ENCODE data around the gene PAK1. TPM values are rescaled to one million over a fixed set of nuclear protein-coding genes. Genes with fewer than 3 reads are reported as not detected.
A peak's percentile ranks its signal among the peaks of the same experiment; 100 is the strongest.

The PAK1 gene
- total and polyA plus RNA-seq, 7 experiments from 2014 or later = 15.5 to 67.2 (median 23.2) TPM

GRCh38 chr11:77413850-77414460, 59.9 kb downstream of the PAK1 start:
- Histone ChIP-seq H3K36me3 (ENCODE audit: control insufficient read depth in 2 of 3, insufficient read depth in 3 of 3, low read length in 3 of 3) (no peaks in the 10 kb centered on the region), H3K9me3 (ENCODE audit: control insufficient read depth in 2 of 3, low read length in 3 of 3) (no peaks in the 10 kb centered on the region), H3K27me3 (ENCODE audit: control insufficient read depth in 2 of 2, insufficient read depth in 2 of 2, low read length in 2 of 2) (no peaks in the 10 kb centered on the region), H3K4me3 (ENCODE audit: low read length) (no peak overlapping the region), H3K4me1 (ENCODE audit: control insufficient read depth in 2 of 2, insufficient read depth in 2 of 2, low read length in 2 of 2) (peaks cover 14 to 19% of the 10 kb centered on the region in 2 donors), H3K27ac (ENCODE audit: low read depth, low read length) (no peak overlapping the region)
- Mint-ChIP-seq H3K36me3 (peaks cover 0 to 10% (median 0%) of the 10 kb centered on the region in 5 donors), H3K27ac (peak overlapping the region in 2 of 9 donors; percentile 17 to 46), H3K4me3 (peak overlapping the region in 1 of 10 donors; percentile 41), H3K4me1 (peaks cover 24 to 38% (median 34%) of the 10 kb centered on the region in 7 donors), H3K9me3 (no peaks in the 10 kb centered on the region), H3K27me3 (no peaks in the 10 kb centered on the region)
- no peak for ATAC-seq
- ChIA-PET CTCF (no interaction called here), POLR2A (no interaction called here)
- intact Hi-C loops (cut with micrococcal nuclease) = loop anchor here (5.0 to 10.0 kb wide), 3 partner anchors 133 to 369 kb away; partner anchors contain the start of gene CAPN5 (in 1 of the 2)
- DNase-seq = no peak

- peaks cover 28 to 48% (median 39%) of the 10 kb centered on the region in 7 donors for H3K4me1 Mint-ChIP-seq
These were observed 61.1 kb downstream of the PAK1 start for GRCh38 chr11:77412814-77413213.

GRCh38 chr11:77411717-77412441, 62.0 kb downstream of the PAK1 start:
- Histone ChIP-seq H3K27ac (ENCODE audit: low read depth, low read length) (peak overlapping the region; percentile 66), H3K36me3 (ENCODE audit: control insufficient read depth in 2 of 3, insufficient read depth in 3 of 3, low read length in 3 of 3) (no peaks in the 10 kb centered on the region), H3K4me1 (ENCODE audit: control insufficient read depth in 2 of 2, insufficient read depth in 2 of 2, low read length in 2 of 2) (peaks cover 14 to 19% of the 10 kb centered on the region in 2 donors), H3K4me3 (ENCODE audit: low read length) (peak overlapping the region; percentile 88), H3K27me3 (ENCODE audit: control insufficient read depth in 2 of 2, insufficient read depth in 2 of 2, low read length in 2 of 2) (no peaks in the 10 kb centered on the region), H3K9me3 (ENCODE audit: control insufficient read depth in 2 of 3, low read length in 3 of 3) (no peaks in the 10 kb centered on the region)
- ChIA-PET POLR2A (interaction anchor here (0.7 to 1.4 kb wide), 6 partner anchors 8 to 583 kb away, joined by 3 to 6 read pairs (median 4); no protein-coding TSS in a partner anchor), CTCF (interaction anchor here (0.6 to 2.5 kb wide), 4 partner anchors 32 to 137 kb away, joined by 3 to 5 read pairs (median 4); no protein-coding TSS in a partner anchor)
- no peaks in the 10 kb centered on the region for H3K9me3 Mint-ChIP-seq
- no peaks in the 10 kb centered on the region for H3K27me3 Mint-ChIP-seq
- DNase-seq = peak; percentile 64 to 82 (median 78)
- ATAC-seq = peak; percentile 96
- H3K36me3 Mint-ChIP-seq = peaks cover 0 to 19% (median 0%) of the 10 kb centered on the region in 5 donors
- H3K4me3 Mint-ChIP-seq = peak overlapping the region; percentile 88 to 98 (median 94)
- intact Hi-C loops (cut with micrococcal nuclease) = loop anchor here (1.0 to 10.0 kb wide), 5 partner anchors 58 to 367 kb away; partner anchors contain the start of genes PAK1 (in 2 of the 2) and CAPN5 (in 1 of the 2)
- peaks cover 33 to 54% (median 39%) of the 10 kb centered on the region in 7 donors for H3K4me1 Mint-ChIP-seq
- H3K27ac Mint-ChIP-seq = peak overlapping the region; percentile 65 to 94 (median 82)

More at GRCh38 chr11:77412814-77413213, 61.1 kb downstream of the PAK1 start:
- Histone ChIP-seq H3K27ac (ENCODE audit: low read depth, low read length) (no peak overlapping the region), H3K4me1 (ENCODE audit: control insufficient read depth in 2 of 2, insufficient read depth in 2 of 2, low read length in 2 of 2) (peaks cover 14 to 19% of the 10 kb centered on the region in 2 donors), H3K36me3 (ENCODE audit: control insufficient read depth in 2 of 3, insufficient read depth in 3 of 3, low read length in 3 of 3) (no peaks in the 10 kb centered on the region), H3K9me3 (ENCODE audit: control insufficient read depth in 2 of 3, low read length in 3 of 3) (no peaks in the 10 kb centered on the region), H3K27me3 (ENCODE audit: control insufficient read depth in 2 of 2, insufficient read depth in 2 of 2, low read length in 2 of 2) (no peaks in the 10 kb centered on the region), H3K4me3 (ENCODE audit: low read length) (no peak overlapping the region)
- H3K27ac Mint-ChIP-seq = peak overlapping the region in 7 of 9 donors; percentile 53 to 89 (median 82)
- ChIA-PET CTCF (interaction anchor here (0.6 to 2.5 kb wide), 3 partner anchors 62 to 136 kb away, joined by 3 to 5 read pairs (median 3); no protein-coding TSS in a partner anchor), POLR2A (interaction anchor here (1.1 to 1.4 kb wide), 2 partner anchors 9 to 14 kb away, joined by 3 to 4 read pairs; no protein-coding TSS in a partner anchor)
- no peaks in the 10 kb centered on the region for H3K27me3 Mint-ChIP-seq
- H3K9me3 Mint-ChIP-seq = no peaks in the 10 kb centered on the region
- ATAC-seq = no peak
- H3K36me3 Mint-ChIP-seq = peaks cover 0 to 19% (median 0%) of the 10 kb centered on the region in 5 donors
- peak overlapping the region in 9 of 10 donors; percentile 36 to 98 (median 54) for H3K4me3 Mint-ChIP-seq
- intact Hi-C loops (cut with micrococcal nuclease) = loop anchor here (5.0 to 10.0 kb wide), 3 partner anchors 134 to 368 kb away; partner anchors contain the start of gene CAPN5 (in 1 of the 2)
- DNase-seq = no peak

GRCh38 chr11:77411137-77411707, 62.7 kb downstream of the PAK1 start:
- Mint-ChIP-seq H3K36me3 (peaks cover 0 to 22% (median 0%) of the 10 kb centered on the region in 5 donors), H3K27ac (peak overlapping the region; percentile 44 to 94 (median 80))

GRCh38 chr11:77410076-77410827, 63.6 kb downstream of the PAK1 start:
- peaks cover 14 to 26% of the 10 kb centered on the region in 2 donors for H3K4me1 ChIP-seq (ENCODE audit: control insufficient read depth in 2 of 2, insufficient read depth in 2 of 2, low read length in 2 of 2)
- DNase-seq (no peak), ATAC-seq (no peak)
- no peak overlapping the region for H3K27ac ChIP-seq (ENCODE audit: low read depth, low read length)
- Mint-ChIP-seq H3K36me3 (peaks cover 0 to 22% (median 0%) of the 10 kb centered on the region in 5 donors), H3K27me3 (no peaks in the 10 kb centered on the region), H3K4me1 (peaks cover 33 to 54% (median 39%) of the 10 kb centered on the region in 7 donors), H3K27ac (peak overlapping the region in 7 of 9 donors; percentile 16 to 94 (median 51)), H3K9me3 (no peaks in the 10 kb centered on the region), H3K4me3 (peak overlapping the region; percentile 88 to 98 (median 94))
- ChIA-PET CTCF (no interaction called here), POLR2A (no interaction called here)
- H3K36me3 ChIP-seq (ENCODE audit: control insufficient read depth in 2 of 3, insufficient read depth in 3 of 3, low read length in 3 of 3) = no peaks in the 10 kb centered on the region
- no peak overlapping the region for H3K4me3 ChIP-seq (ENCODE audit: low read length)
- no peaks in the 10 kb centered on the region for H3K27me3 ChIP-seq (ENCODE audit: control insufficient read depth in 2 of 2, insufficient read depth in 2 of 2, low read length in 2 of 2)
- intact Hi-C loops (cut with micrococcal nuclease) = loop anchor here (5.0 to 10.0 kb wide), 3 partner anchors 137 to 365 kb away; partner anchors contain the start of gene CAPN5 (in 1 of the 2)
- H3K9me3 ChIP-seq (ENCODE audit: control insufficient read depth in 2 of 3, low read length in 3 of 3) = no peaks in the 10 kb centered on the region

More at GRCh38 chr11:77411137-77411707, 62.7 kb downstream of the PAK1 start:
- H3K27me3 Mint-ChIP-seq = no peaks in the 10 kb centered on the region
- H3K36me3 ChIP-seq (ENCODE audit: control insufficient read depth in 2 of 3, insufficient read depth in 3 of 3, low read length in 3 of 3) = no peaks in the 10 kb centered on the region
- peak overlapping the region; percentile 88 to 98 (median 94) for H3K4me3 Mint-ChIP-seq
- H3K9me3 ChIP-seq (ENCODE audit: control insufficient read depth in 2 of 3, low read length in 3 of 3) = no peaks in the 10 kb centered on the region
- CTCF ChIA-PET = interaction anchor here (0.6 to 2.5 kb wide), 4 partner anchors 61 to 546 kb away, joined by 3 to 5 read pairs (median 4); no protein-coding TSS in a partner anchor
- POLR2A ChIA-PET = interaction anchor here (0.7 to 1.4 kb wide), 5 partner anchors 9 to 584 kb away, joined by 3 to 6 read pairs (median 5); no protein-coding TSS in a partner anchor
- H3K27me3 ChIP-seq (ENCODE audit: control insufficient read depth in 2 of 2, insufficient read depth in 2 of 2, low read length in 2 of 2) = no peaks in the 10 kb centered on the region
- DNase-seq (peak in 4 of 9 donors; percentile 2 to 41 (median 14)), ATAC-seq (peak; percentile 61)
- peak overlapping the region; percentile 88 for H3K4me3 ChIP-seq (ENCODE audit: low read length)
- no peaks in the 10 kb centered on the region for H3K9me3 Mint-ChIP-seq
- intact Hi-C loops (cut with micrococcal nuclease) = loop anchor here (1.0 to 10.0 kb wide), 5 partner anchors 59 to 366 kb away; partner anchors contain the start of genes PAK1 (in 2 of the 2) and CAPN5 (in 1 of the 2)
- H3K4me1 ChIP-seq (ENCODE audit: control insufficient read depth in 2 of 2, insufficient read depth in 2 of 2, low read length in 2 of 2) = peaks cover 14 to 19% of the 10 kb centered on the region in 2 donors
- H3K27ac ChIP-seq (ENCODE audit: low read depth, low read length) = peak overlapping the region; percentile 66
- H3K4me1 Mint-ChIP-seq = peaks cover 33 to 54% (median 39%) of the 10 kb centered on the region in 7 donors
